HEK293 (cell line): ENCODE measurements around the gene CEP68.
A peak's percentile ranks its signal among the peaks of the same experiment; 100 is the strongest.

Source experiments
- CTCF ChIA-PET: fragments of 350-600 bp; formaldehyde crosslinking; extraction: SDS; loops from one replicate; lab custom pipeline; 2021; ENCODE audit warnings: antibody characterized with exemption; lab: Yijun Ruan, JAX
- POLR2A ChIA-PET: fragments of 300-600 bp; formaldehyde crosslinking; extraction: SDS; loops from one replicate; lab custom pipeline; 2020; ENCODE audit warnings: antibody characterized with exemption, inconsistent platforms; lab: Yijun Ruan, JAX
- H3K27ac ChIP-seq: fragments of 200-500 bp; sonication (Bioruptor generic); 2 replicates; pipeline ENCODE4 v1.5.1; 2014; ENCODE audit warnings: low read depth, low read length, control low read depth, inconsistent platforms; ENCODE audit errors: extremely low read depth
- H3K36me3 ChIP-seq, 2 experiments: fragments of 200-500 bp in 1 of 2; sonication (Bioruptor generic) in 1 of 2; 1 replicate in 1 of 2; 2 replicates in 1 of 2; pipeline ENCODE4 v1.5.1; 2014 to 2017; ENCODE audit warnings: inconsistent platforms in 2 of 2, low read length in 2 of 2; ENCODE audit not compliant: control insufficient read depth in 2 of 2, insufficient read depth in 1 of 2
- H3K4me1 ChIP-seq: fragments of 200-500 bp; sonication (Bioruptor generic); 2 replicates; pipeline ENCODE4 v1.5.1; 2014; ENCODE audit warnings: mild to moderate bottlenecking, low read length, inconsistent platforms; ENCODE audit not compliant: control insufficient read depth, insufficient read depth
- H3K4me3 ChIP-seq: 2 replicates; pipeline ENCODE4 v1.5.1; 2011; ENCODE audit warnings: low read depth, mild to moderate bottlenecking, control low read depth, low read length, moderate library complexity
- H3K9me3 ChIP-seq: fragments of 200-500 bp; sonication (Bioruptor generic); 2 replicates; pipeline ENCODE4 v1.5.1; 2014; ENCODE audit warnings: low read depth, low read length, inconsistent platforms; ENCODE audit not compliant: control insufficient read depth, insufficient read depth
- ATF2 ChIP-seq: fragments of 450-650 bp; formaldehyde crosslinking; IDR thresholded peaks from 2 replicates; pipeline ENCODE4 v1.5.1; 2016; ENCODE audit warnings: missing biosample characterization, missing genetic modification characterization, low read depth
- BCL11B ChIP-seq: fragments of 450-650 bp; formaldehyde crosslinking; IDR thresholded peaks from 2 replicates; pipeline ENCODE4 v1.5.1; 2016; ENCODE audit warnings: low read depth, missing biosample characterization, missing genetic modification characterization
- GLI2 ChIP-seq: fragments of 450-650 bp; formaldehyde crosslinking; IDR thresholded peaks from 2 replicates; pipeline ENCODE4; 2017; ENCODE audit warnings: missing biosample characterization, missing genetic modification characterization, low read depth, borderline replicate concordance
- GLIS2 ChIP-seq: fragments of 450-650 bp; formaldehyde crosslinking; IDR thresholded peaks from 2 replicates; pipeline ENCODE4 v1.5.1; 2016; ENCODE audit warnings: missing biosample characterization, missing genetic modification characterization
- KLF9 ChIP-seq: fragments of 450-650 bp; formaldehyde crosslinking; IDR thresholded peaks from 2 replicates; pipeline ENCODE4 v1.5.1; 2016; ENCODE audit warnings: missing biosample characterization, missing genetic modification characterization, low read depth
- PRDM4 ChIP-seq: fragments of 450-650 bp; formaldehyde crosslinking; IDR thresholded peaks from 2 replicates; pipeline ENCODE4 v1.5.1; 2017; ENCODE audit warnings: missing biosample characterization, missing genetic modification characterization
- SETDB1 ChIP-seq: IDR thresholded peaks from one replicate; pipeline ENCODE4 v1.6.1; 2017; ENCODE audit warnings: mild to moderate bottlenecking, low read length, moderate library complexity, mixed read lengths; ENCODE audit not compliant: insufficient read length
- SP2 ChIP-seq: fragments of 450-650 bp; formaldehyde crosslinking; IDR thresholded peaks from 2 replicates; pipeline ENCODE4 v1.5.1; 2016; ENCODE audit warnings: missing biosample characterization, missing genetic modification characterization
- SP3 ChIP-seq: fragments of 450-650 bp; formaldehyde crosslinking; IDR thresholded peaks from 2 replicates; pipeline ENCODE4 v1.5.1; 2016; ENCODE audit warnings: missing biosample characterization, missing genetic modification characterization
- SP7 ChIP-seq: fragments of 450-650 bp; formaldehyde crosslinking; IDR thresholded peaks from 2 replicates; pipeline ENCODE4 v1.5.1; 2016; ENCODE audit warnings: missing biosample characterization, missing genetic modification characterization
- ZBTB17 ChIP-seq: fragments of 450-650 bp; formaldehyde crosslinking; IDR thresholded peaks from 2 replicates; pipeline ENCODE4 v1.5.1; 2016; ENCODE audit warnings: missing biosample characterization, missing genetic modification characterization
- ZNF133 ChIP-seq: fragments of 450-650 bp; formaldehyde crosslinking; IDR thresholded peaks from 2 replicates; pipeline ENCODE4 v1.5.1; 2016; ENCODE audit warnings: missing biosample characterization, missing genetic modification characterization
- ZNF221 ChIP-seq: fragments of 450-650 bp; formaldehyde crosslinking; IDR thresholded peaks from 2 replicates; pipeline ENCODE4 v1.5.1; 2017; ENCODE audit warnings: missing biosample characterization, missing genetic modification characterization, borderline replicate concordance
- ZNF24 ChIP-seq: fragments of 450-650 bp; formaldehyde crosslinking; IDR thresholded peaks from 2 replicates; pipeline ENCODE4 v1.5.1; 2016; ENCODE audit warnings: missing biosample characterization, missing genetic modification characterization
- ZNF26 ChIP-seq: fragments of 450-650 bp; formaldehyde crosslinking; IDR thresholded peaks from 2 replicates; pipeline ENCODE4 v1.5.1; 2016; ENCODE audit warnings: missing biosample characterization, missing genetic modification characterization
- ZNF335 ChIP-seq: fragments of 450-650 bp; formaldehyde crosslinking; conservative IDR thresholded peaks from 2 replicates; pipeline ENCODE4 v1.5.1; 2016; ENCODE audit warnings: missing biosample characterization, missing genetic modification characterization
- ZNF341 ChIP-seq: fragments of 450-650 bp; formaldehyde crosslinking; IDR thresholded peaks from 2 replicates; pipeline ENCODE4; 2016; ENCODE audit warnings: low read depth, missing biosample characterization, missing genetic modification characterization
- ZNF366 ChIP-seq: fragments of 450-650 bp; formaldehyde crosslinking; conservative IDR thresholded peaks from 2 replicates; pipeline ENCODE4 v1.5.1; 2016; ENCODE audit warnings: missing biosample characterization, missing genetic modification characterization
- ZNF394 ChIP-seq: fragments of 450-650 bp; formaldehyde crosslinking; IDR thresholded peaks from 2 replicates; pipeline ENCODE4 v1.5.1; 2016; ENCODE audit warnings: missing biosample characterization, missing genetic modification characterization, mild to moderate bottlenecking, moderate library complexity, borderline replicate concordance
- ZNF449 ChIP-seq: fragments of 450-650 bp; formaldehyde crosslinking; IDR thresholded peaks from 2 replicates; pipeline ENCODE4 v1.5.1; 2017; ENCODE audit warnings: missing biosample characterization, mild to moderate bottlenecking, missing genetic modification characterization, moderate library complexity
- ZNF488 ChIP-seq: fragments of 450-650 bp; formaldehyde crosslinking; IDR thresholded peaks from 2 replicates; pipeline ENCODE4 v1.5.1; 2016; ENCODE audit warnings: missing biosample characterization, missing genetic modification characterization
- ZNF621 ChIP-seq: fragments of 450-650 bp; formaldehyde crosslinking; IDR thresholded peaks from 2 replicates; pipeline ENCODE4 v1.5.1; 2017; ENCODE audit warnings: missing biosample characterization, missing genetic modification characterization
- ZNF629 ChIP-seq: fragments of 450-650 bp; formaldehyde crosslinking; IDR thresholded peaks from 2 replicates; pipeline ENCODE4 v1.5.1; 2017; ENCODE audit warnings: missing biosample characterization, missing genetic modification characterization
- ZNF837 ChIP-seq: fragments of 450-650 bp; formaldehyde crosslinking; IDR thresholded peaks from 2 replicates; pipeline ENCODE4 v1.5.1; 2016; ENCODE audit warnings: missing biosample characterization, missing genetic modification characterization
- ZSCAN16 ChIP-seq: fragments of 450-650 bp; formaldehyde crosslinking; IDR thresholded peaks from 2 replicates; pipeline ENCODE4 v1.5.1; 2016; ENCODE audit warnings: missing biosample characterization, missing genetic modification characterization
- ZSCAN23 ChIP-seq: fragments of 450-650 bp; formaldehyde crosslinking; IDR thresholded peaks from 2 replicates; pipeline ENCODE4 v1.5.1; 2016; ENCODE audit warnings: missing biosample characterization, missing genetic modification characterization

CEP68 gene

GRCh38 chr2:65129286-65129825 is 73.1 kb downstream of the CEP68 start:
- Histone ChIP-seq H3K9me3 (no peaks in the 10 kb centered on the region), H3K36me3 (no peaks in the 10 kb centered on the region), H3K4me3 (peak overlapping the region; percentile 92), H3K4me1 (peaks cover 22% of the 10 kb centered on the region), H3K27ac (peak overlapping the region; percentile 90)
- POLR2A ChIA-PET: interaction anchor here (0.7 to 2.8 kb wide), 16 partner anchors 9 to 1065 kb away, joined by 3 to 35 read pairs (median 4); partner anchors contain the start of genes ACTR2 and CEP68
- CTCF ChIA-PET: interaction anchor here (0.5 to 1.1 kb wide), 8 partner anchors 18 to 88 kb away, joined by 3 to 4 read pairs (median 4); no protein-coding TSS in a partner anchor
- TF ChIP-seq GLIS2 (tag by site-specific recombination) (peak; percentile 19; the same call in 1 of the 2 replicates), BCL11B (tag by site-specific recombination) (0 out of 2 replicates have a peak, but pooled peaks have one; percentile 37), ZNF837 (tag by site-specific recombination) (no peak), SP2 (peak; percentile 43), GLI2 (no peak), ZSCAN23 (tag by site-specific recombination) (no peak), SP7 (tag by site-specific recombination) (no peak), ATF2 (tag by site-specific recombination) (no peak)

GRCh38 chr2:65129826-65130663 is 73.8 kb downstream of the CEP68 start, which contains the start of gene RAB1A:
TSS of gene RAB1A (minus strand) at chr2:65130106. CDS start at chr2:65129915, 191 bp downstream.
- peak within 1 kb of the TSS; percentile 92 for H3K4me3 ChIP-seq
- H3K36me3 ChIP-seq: no peaks in the 10 kb centered on the region
- peak within 1 kb of the TSS; percentile 90 for H3K27ac ChIP-seq
- CTCF ChIA-PET: interaction anchor here (0.5 to 1.1 kb wide), 7 partner anchors 17 to 88 kb away, joined by 3 to 4 read pairs (median 4); no protein-coding TSS in a partner anchor
- H3K4me1 ChIP-seq: peaks cover 22% of the 10 kb centered on the region
- POLR2A ChIA-PET: interaction anchor here (0.6 to 2.8 kb wide), 26 partner anchors 8 to 1066 kb away, joined by 3 to 35 read pairs (median 4); partner anchors contain the start of genes ACTR2, CEP68 and SERTAD2
- no peaks in the 10 kb centered on the region for H3K9me3 ChIP-seq
- TF ChIP-seq ZNF629 (peak; percentile 87), ZNF26 (tag by site-specific recombination) (no peak), ZNF621 (no peak), ZNF335 (tag by site-specific recombination) (peak; percentile 65), ZNF133 (tag by site-specific recombination) (no peak), ZBTB17 (tag by site-specific recombination) (peak; percentile 84), ZNF24 (tag by site-specific recombination) (0 out of 2 replicates have a peak, but pooled peaks have one; percentile 40), ZSCAN16 (tag by site-specific recombination) (no peak), BCL11B (tag by site-specific recombination) (no peak), ZNF488 (tag by site-specific recombination) (no peak), ZNF341 (peak; percentile 94), PRDM4 (no peak), ZNF366 (tag by site-specific recombination) (peak; percentile 58), ZNF394 (no peak), KLF9 (tag by site-specific recombination) (peak; percentile 51), SP3 (tag by site-specific recombination) (peak; percentile 100), ZNF221 (tag by site-specific recombination) (no peak), ZNF449 (tag by site-specific recombination) (no peak), SETDB1 (no peak)
